Measurements from ENCODE around the gene CRYGN. TPM values are rescaled to one million over a fixed set of nuclear protein-coding genes. Genes with fewer than 3 reads are reported as not detected.

Gene CRYGN
- total and polyA plus RNA-seq, 9 of the 15 experiments (the other 6 are each of a cell fraction or from before 2014, with no cell fraction given) = not detected

GRCh38 chr7:151398446-151399304 is 41.3 kb downstream of the CRYGN start:
- H3K4me3 ChIP-seq = no peak overlapping the region
- H3K9me3 ChIP-seq (replicated peaks; ENCODE audit: control insufficient read depth, insufficient read depth, low read depth, low read length) = peaks cover 9% of the 10 kb centered on the region
- ChIA-PET CTCF (ENCODE audit: low intra/inter-chr PET ratio) (no interaction called here), POLR2A (interaction anchor here (0.6 to 1.6 kb wide), 5 partner anchors 10 to 599 kb away, joined by 3 to 5 read pairs (median 3); partner anchors contain the start of gene WDR86)
- intact Hi-C loops (cut with micrococcal nuclease) (loop anchor here (10.0 kb wide), 1 partner anchor 46 kb away; the partner anchor contains the start of gene CRYGN), in situ Hi-C loops (cut with MboI) (no loop called here)
- H3K9ac ChIP-seq (ENCODE audit: insufficient read depth in 1 of 2, low read depth in 2 of 2, low read length in 2 of 2) = no peak overlapping the region
- ATAC-seq (no peak), FAIRE-seq (peak; percentile 62), DNase-seq (ENCODE audit: extremely low read depth in 1 of 4, low spot score in 3 of 4) (peak in 1 of 4 experiments; percentile 29)
- H3K36me3 ChIP-seq (ENCODE audit: control insufficient read depth, insufficient read depth, low read length) = no peaks in the 10 kb centered on the region
- H3K79me2 ChIP-seq (ENCODE audit: control insufficient read depth, insufficient read depth, low read length) = no peaks in the 10 kb centered on the region
- no peak overlapping the region; the same call in 2 of the 3 replicates for H3K27ac ChIP-seq (ENCODE audit: extremely low read depth, low read depth, low read length)
- H4K20me1 ChIP-seq (replicated peaks; ENCODE audit: control insufficient read depth, insufficient read depth, low read length) = no peaks in the 10 kb centered on the region
- H3K9me1 ChIP-seq (ENCODE audit: control insufficient read depth, insufficient read depth, low read length) = peaks cover 4% of the 10 kb centered on the region
- no peaks in the 10 kb centered on the region; a peak in 1 of 5 replicates for H3K27me3 ChIP-seq (ENCODE audit: control insufficient read depth in 2 of 2, insufficient read depth in 2 of 2, low read length in 2 of 2)
- WGBS (ENCODE audit: insufficient coverage, low coverage, missing lambda C conversion rate) = 59% methylated on average over 18 of the region's 19 CpGs
- peaks cover 33 to 53% of the 10 kb centered on the region in 2 experiments for H3K4me1 ChIP-seq (replicated peaks in 1 of 2; ENCODE audit: control insufficient read depth in 2 of 2, insufficient read depth in 2 of 2, low read length in 2 of 2)
- no peak overlapping the region for H3K4me2 ChIP-seq (ENCODE audit: insufficient read depth, low read length)
- H2AFZ ChIP-seq (ENCODE audit: low read depth, low read length) = no peak overlapping the region
- BruUV-seq (replicated peaks) = no TSS peak
- TF ChIP-seq ZBTB33 (CRISPR knock-in tag; IDR thresholded peaks at IDR 0.05) (peak; percentile 75), RBM15 (IDR thresholded peaks at IDR 0.05; ENCODE audit: insufficient read depth, low read length) (no peak), GATAD2A (IDR thresholded peaks at IDR 0.05) (no peak), MTF1 (CRISPR knock-in tag; IDR thresholded peaks at IDR 0.05; ENCODE audit: borderline replicate concordance) (no peak), ZBTB17 (CRISPR knock-in tag; IDR thresholded peaks at IDR 0.05) (peak; percentile 95), MLLT1 (IDR thresholded peaks at IDR 0.05) (peak in 1 of 2 experiments; percentile 70; a peak in 1 of 4 replicates), HDAC6 (IDR thresholded peaks at IDR 0.05; ENCODE audit: low read depth, low read length) (no peak), DNMT1 (IDR thresholded peaks at IDR 0.05) (no peak), PCBP2 (IDR thresholded peaks at IDR 0.05; ENCODE audit: low read depth, low read length, poor library complexity, severe bottlenecking) (no peak), ZNF75A (CRISPR knock-in tag; IDR thresholded peaks at IDR 0.05) (no peak), PHTF2 (CRISPR knock-in tag; IDR thresholded peaks at IDR 0.05) (no peak), ARID4B (CRISPR knock-in tag; IDR thresholded peaks at IDR 0.05) (no peak), PML (IDR thresholded peaks at IDR 0.05; ENCODE audit: low read length) (no peak)
